SK-N-SH (cell line): Measurements from ENCODE around the gene MAP1B. TPM values are rescaled to one million over a fixed set of nuclear protein-coding genes. Genes with fewer than 3 reads are reported as not detected.

Experiments
- CTCF ChIA-PET: fragments of 300-600, 350-600 bp; formaldehyde crosslinking; extraction: SDS; loops from one replicate; lab custom pipeline; 2021; lab: Yijun Ruan, JAX
- POLR2A ChIA-PET: fragments of 350-600 bp; sonication (Branson Sonifier 250); formaldehyde crosslinking; extraction: SDS; loops from one replicate; lab custom pipeline; 2020; ENCODE audit warnings: antibody characterized with exemption, inconsistent platforms; lab: Yijun Ruan, JAX
- DNase-seq: peaks from one replicate; pipeline ENCODE4 v3.0.0; 2012
- H2AFZ ChIP-seq: fragments of 200-600 bp; sonication (generic); 2 replicates; pipeline ENCODE4 v1.8.1; 2016; ENCODE audit warnings: antibody characterized with exemption, mild to moderate bottlenecking, low read depth
- H3F3A ChIP-seq: fragments of 200-600 bp; sonication (generic); replicated peaks from 2 replicates; pipeline ENCODE3; 2016; ENCODE audit warnings: antibody characterized with exemption, mild to moderate bottlenecking; ENCODE audit not compliant: insufficient read depth
- H3K27ac ChIP-seq, 2 experiments: fragments of 200-500 bp in 1 of 2; fragments of 200-600 bp in 1 of 2; sonication (Bioruptor generic) in 1 of 2; sonication (generic), shearing (Covaris generic) in 1 of 2; 2 replicates each; pipeline versions ENCODE4 v1.5.1 to v1.6.1; 2014 to 2016; ENCODE audit warnings: low read depth in 2 of 2, inconsistent platforms in 1 of 2, low read length in 1 of 2, mild to moderate bottlenecking in 1 of 2, mixed read lengths in 1 of 2
- H3K27me3 ChIP-seq: fragments of 200-600 bp; sonication (generic), shearing (Covaris generic); 2 replicates; pipeline ENCODE4 v1.6.1; 2016; ENCODE audit warnings: mixed run types; ENCODE audit not compliant: insufficient read depth
- H3K36me3 ChIP-seq, 2 experiments: fragments of 200-500 bp in 1 of 2; fragments of 200-600 bp in 1 of 2; sonication (Bioruptor generic) in 1 of 2; sonication (generic) in 1 of 2; replicated peaks in 1 of 2; 2 replicates each; pipeline versions ENCODE3 to v1.5.1; 2014 to 2016; ENCODE audit warnings: low read length in 1 of 2, mild to moderate bottlenecking in 1 of 2; ENCODE audit not compliant: insufficient read depth in 2 of 2, control insufficient read depth in 1 of 2
- H3K4me1 ChIP-seq, 2 experiments: fragments of 200-500 bp in 1 of 2; fragments of 200-600 bp in 1 of 2; sonication (Bioruptor generic) in 1 of 2; sonication (generic), shearing (Covaris generic) in 1 of 2; 2 replicates each; pipeline versions ENCODE4 v1.5.1 to v1.6.1; 2014 to 2016; ENCODE audit warnings: low read depth in 1 of 2, low read length in 1 of 2, mixed run types in 1 of 2; ENCODE audit not compliant: insufficient read depth in 2 of 2, control insufficient read depth in 1 of 2
- H3K4me2 ChIP-seq: fragments of 200-600 bp; sonication (generic), shearing (Covaris generic); 2 replicates; pipeline ENCODE4 v1.6.1; 2017; ENCODE audit warnings: mixed run types
- H3K4me3 ChIP-seq, 2 experiments: fragments of 200-500 bp in 1 of 2; fragments of 200-600 bp in 1 of 2; sonication (Bioruptor generic) in 1 of 2; sonication (generic), shearing (Covaris generic) in 1 of 2; 2 replicates each; pipeline versions ENCODE4 v1.5.1 to v1.8.1; 2014 to 2016; ENCODE audit warnings: low read depth in 2 of 2, inconsistent platforms in 1 of 2, low read length in 1 of 2, mild to moderate bottlenecking in 1 of 2, mixed read lengths in 1 of 2, moderate library complexity in 1 of 2
- H3K79me2 ChIP-seq: fragments of 200-600 bp; sonication (generic); 2 replicates; pipeline ENCODE4 v1.8.1; 2017; ENCODE audit warnings: mild to moderate bottlenecking; ENCODE audit not compliant: insufficient read depth
- H3K9ac ChIP-seq: fragments of 200-600 bp; sonication (generic); 2 replicates; pipeline ENCODE4 v1.6.1; 2017; ENCODE audit warnings: mixed run types
- H3K9me2 ChIP-seq: fragments of 200-600 bp; sonication (generic); 2 replicates; pipeline ENCODE4 v1.6.1; 2017; ENCODE audit warnings: mixed run types
- H3K9me3 ChIP-seq: fragments of 200-600 bp; sonication (generic); 2 replicates; pipeline ENCODE4 v1.6.1; 2017; ENCODE audit warnings: mixed run types, mild to moderate bottlenecking, moderate library complexity
- H4K20me1 ChIP-seq: fragments of 200-600 bp; sonication (generic); 2 replicates; pipeline ENCODE4 v1.6.1; 2017; ENCODE audit warnings: mild to moderate bottlenecking, mixed run types; ENCODE audit not compliant: insufficient read depth
- FOSL2 ChIP-seq: IDR thresholded peaks from 2 replicates; pipeline ENCODE4 v1.4.0; 2012; ENCODE audit warnings: low read depth, mild to moderate bottlenecking, moderate library complexity, borderline replicate concordance
- GABPA ChIP-seq: IDR thresholded peaks from 2 replicates; pipeline ENCODE4 v1.4.0; 2012; ENCODE audit warnings: low read depth, mild to moderate bottlenecking
- GATA2 ChIP-seq: sonication (generic); formaldehyde crosslinking; IDR thresholded peaks from 2 replicates; pipeline ENCODE4 v1.5.0; 2020; ENCODE audit warnings: mild to moderate bottlenecking, missing genetic modification reagents
- IRF3 ChIP-seq: fragments of 150-350 bp; IDR thresholded peaks from 2 replicates; pipeline ENCODE4 v1.6.1; 2016; ENCODE audit warnings: mild to moderate bottlenecking, low read depth, low read length
- MEF2A ChIP-seq: IDR thresholded peaks from 2 replicates; pipeline ENCODE4 v1.4.0; 2012; ENCODE audit warnings: low read depth, borderline replicate concordance
- NFIC ChIP-seq: IDR thresholded peaks from 2 replicates; pipeline ENCODE4 v1.4.0; 2012; ENCODE audit warnings: borderline replicate concordance
- REST ChIP-seq: IDR thresholded peaks from 2 replicates; pipeline ENCODE4 v1.6.1; 2012; ENCODE audit warnings: mild to moderate bottlenecking, low read depth, low read length, moderate library complexity
- WGBS: methylation state at CpG from one replicate; pipeline ENCODE4 v1.1.6; 2017; ENCODE audit warnings: low lambda C conversion rate; 5-methylcytosine and 5-hydroxymethylcytosine counted together
- polyA plus RNA-seq, 3 experiments: library from polyadenylated mRNA; depleted of rRNA; stranded (reverse); fragments of >200 nt; gene quantifications; 2 replicates each; pipeline ENCODE4 v1.2.3, GENCODE V29; 2012

The MAP1B gene
- polyA plus RNA-seq, 1 of the 3 experiments (the other 2 are of a cell fraction): 47.5 TPM

GRCh38 chr5:72063219-72063819 lies 44.0 kb upstream of the MAP1B start:
- WGBS: 87% methylated on average over 7 of the region's 7 CpGs
- no peak for DNase-seq
- H3K9me3 ChIP-seq: no peaks in the 10 kb centered on the region

GRCh38 chr5:72064801-72065570 lies 42.3 kb upstream of the MAP1B start:
- Histone ChIP-seq H3K9ac (no peak overlapping the region), H3K4me1 (peaks cover 25 to 35% of the 10 kb centered on the region in 2 experiments), H3K9me3 (no peaks in the 10 kb centered on the region), H3K27ac (peak overlapping the region; percentile 97 to 98)
- TF ChIP-seq NFIC (no peak), IRF3 (no peak), GABPA (no peak), MEF2A (no peak)
- TF ChIP-seq, all 33 proteins: peak for 0
- POLR2A ChIA-PET: interaction anchor here (0.6 to 2.3 kb wide), 5 partner anchors 43 to 297 kb away, joined by 3 to 13 read pairs (median 5); partner anchors contain the start of genes MAP1B, MRPS27 and PTCD2
- CTCF ChIA-PET: interaction anchor here (0.6 to 1.7 kb wide), 3 partner anchors 28 to 282 kb away, joined by 3 to 5 read pairs (median 3); no protein-coding TSS in a partner anchor
- H3K27me3 ChIP-seq: no peaks in the 10 kb centered on the region
- no peaks in the 10 kb centered on the region for H3K36me3 ChIP-seq
- no peak overlapping the region for H3K4me2 ChIP-seq
- no peak overlapping the region for H2AFZ ChIP-seq
- 80% methylated on average over 3 of the region's 3 CpGs for WGBS
- H3F3A ChIP-seq: peaks cover 48% of the 10 kb centered on the region
- no peak for DNase-seq
- H3K79me2 ChIP-seq: no peaks in the 10 kb centered on the region
- no peak overlapping the region for H3K4me3 ChIP-seq
- H3K9me2 ChIP-seq: no peaks in the 10 kb centered on the region
- no peaks in the 10 kb centered on the region for H4K20me1 ChIP-seq

More at GRCh38 chr5:72063219-72063819, 44.0 kb upstream of the MAP1B start:
- Histone ChIP-seq H3K9ac (no peak overlapping the region), H3K36me3 (no peaks in the 10 kb centered on the region), H4K20me1 (no peaks in the 10 kb centered on the region), H3K27ac (no peak overlapping the region), H3K9me2 (no peaks in the 10 kb centered on the region), H3F3A (peaks cover 33% of the 10 kb centered on the region), H3K4me2 (no peak overlapping the region), H3K27me3 (no peaks in the 10 kb centered on the region), H2AFZ (no peak overlapping the region), H3K79me2 (no peaks in the 10 kb centered on the region), H3K4me1 (peaks cover 25 to 38% of the 10 kb centered on the region in 2 experiments), H3K4me3 (no peak overlapping the region)
- POLR2A ChIA-PET: no interaction called here
- no peak for TF ChIP-seq FOSL2
- no peak for TF ChIP-seq GATA2 (CRISPR knock-in tag)
- TF ChIP-seq REST: peak; percentile 98
- CTCF ChIA-PET: no interaction called here
